GM12801 (cell line): ENCODE measurements around the gene SPARC.

ENCODE experiments used
- TF ChIP-seq, protein P1 (sequence below): IDR thresholded peaks from one replicate; pipeline ENCODE4 v1.5.1; 2011; ENCODE audit warnings: control low read depth; ENCODE audit not compliant: insufficient read length; ENCODE audit errors: extremely low read depth

The SPARC gene

DNA sequence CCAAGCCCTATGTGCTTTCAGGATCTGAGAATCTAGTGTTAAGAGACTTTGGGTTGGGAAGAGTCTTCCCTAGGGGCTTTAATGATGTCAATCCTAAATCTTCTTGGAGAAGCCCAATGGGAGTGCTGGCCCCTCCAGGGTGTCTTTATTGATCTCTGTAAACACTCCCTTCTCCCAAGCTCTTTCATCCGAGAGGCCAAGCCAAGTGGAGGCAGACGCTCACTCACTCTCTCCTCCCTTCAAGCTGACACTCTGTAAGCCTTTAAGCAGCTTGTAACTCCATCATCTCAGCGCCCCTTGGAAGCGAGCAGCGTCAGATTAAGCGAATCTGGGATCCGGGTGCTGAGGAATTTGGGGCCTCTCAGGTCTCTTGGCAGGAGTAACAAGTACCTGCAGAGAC, 37.7 kb downstream of the SPARC start:
- TF ChIP-seq, protein P1, sequence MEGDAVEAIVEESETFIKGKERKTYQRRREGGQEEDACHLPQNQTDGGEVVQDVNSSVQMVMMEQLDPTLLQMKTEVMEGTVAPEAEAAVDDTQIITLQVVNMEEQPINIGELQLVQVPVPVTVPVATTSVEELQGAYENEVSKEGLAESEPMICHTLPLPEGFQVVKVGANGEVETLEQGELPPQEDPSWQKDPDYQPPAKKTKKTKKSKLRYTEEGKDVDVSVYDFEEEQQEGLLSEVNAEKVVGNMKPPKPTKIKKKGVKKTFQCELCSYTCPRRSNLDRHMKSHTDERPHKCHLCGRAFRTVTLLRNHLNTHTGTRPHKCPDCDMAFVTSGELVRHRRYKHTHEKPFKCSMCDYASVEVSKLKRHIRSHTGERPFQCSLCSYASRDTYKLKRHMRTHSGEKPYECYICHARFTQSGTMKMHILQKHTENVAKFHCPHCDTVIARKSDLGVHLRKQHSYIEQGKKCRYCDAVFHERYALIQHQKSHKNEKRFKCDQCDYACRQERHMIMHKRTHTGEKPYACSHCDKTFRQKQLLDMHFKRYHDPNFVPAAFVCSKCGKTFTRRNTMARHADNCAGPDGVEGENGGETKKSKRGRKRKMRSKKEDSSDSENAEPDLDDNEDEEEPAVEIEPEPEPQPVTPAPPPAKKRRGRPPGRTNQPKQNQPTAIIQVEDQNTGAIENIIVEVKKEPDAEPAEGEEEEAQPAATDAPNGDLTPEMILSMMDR, result no peak

DNA sequence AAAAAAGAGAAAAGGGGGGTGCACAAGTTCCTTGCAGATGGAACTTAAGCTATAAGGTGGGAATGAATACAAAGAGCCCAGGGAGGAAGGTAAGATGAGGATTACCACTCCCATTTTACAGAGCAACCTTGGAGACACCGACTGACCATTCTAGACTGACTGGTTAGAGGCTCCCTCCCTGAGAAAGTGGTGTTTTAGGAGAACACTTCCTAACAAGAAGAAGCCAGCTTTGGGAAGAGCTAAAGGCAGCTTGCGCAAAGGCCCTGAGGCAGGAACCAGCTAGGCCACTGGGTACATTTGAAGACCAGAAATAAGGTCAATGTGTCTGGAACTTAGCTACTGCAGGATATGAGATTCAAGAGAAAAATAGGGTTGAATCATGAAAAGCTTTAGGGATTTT, 38.6 kb downstream of the SPARC start:
- TF ChIP-seq, protein P1, result no peak

DNA sequence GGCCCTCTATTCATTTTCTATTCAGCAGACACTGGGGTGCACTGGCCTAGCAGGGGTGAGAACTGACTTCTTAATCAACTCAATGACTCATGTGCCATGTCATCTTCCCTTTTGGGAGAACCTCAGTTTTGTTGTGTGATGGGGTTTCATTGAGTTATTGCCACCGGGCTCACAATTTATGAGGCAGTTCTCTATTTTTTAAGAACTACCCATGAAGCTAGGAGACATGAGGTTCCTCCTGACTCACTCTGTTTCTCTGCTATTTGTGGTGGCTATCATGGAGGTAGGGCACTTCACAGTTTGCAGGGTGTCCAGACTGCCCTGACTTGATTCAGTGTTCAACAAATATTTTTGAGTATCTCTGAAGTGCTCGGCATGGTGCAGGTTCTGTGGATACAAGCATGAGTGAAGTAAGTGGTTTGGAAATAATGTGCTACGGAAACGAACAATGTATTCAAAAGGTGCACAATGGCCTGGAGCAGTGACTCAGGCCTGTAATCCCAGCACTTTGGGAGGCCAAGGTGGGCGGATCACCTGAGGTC, 39.3 kb downstream of the SPARC start:
- TF ChIP-seq, protein P1, result no peak

DNA sequence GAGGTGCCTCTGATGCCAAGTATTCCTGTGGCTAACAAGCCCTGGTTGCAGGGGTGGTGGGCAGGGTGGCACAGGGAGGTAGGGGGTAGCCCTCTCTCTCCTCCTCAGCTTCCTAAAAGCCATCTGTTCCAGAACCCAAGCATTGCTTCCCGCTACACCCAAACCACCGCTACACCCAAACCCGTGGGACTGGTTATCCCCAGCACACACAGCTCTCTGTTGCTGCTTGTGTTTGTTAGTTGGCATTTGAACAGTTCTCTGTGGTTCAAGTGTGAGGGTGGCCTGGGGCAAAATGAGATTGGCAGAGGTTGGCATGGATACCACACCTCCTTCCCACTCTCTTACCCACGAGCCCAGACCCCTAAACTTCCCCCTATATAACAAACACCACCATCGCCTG, 40.4 kb downstream of the SPARC start:
- TF ChIP-seq, protein P1, result no peak

DNA sequence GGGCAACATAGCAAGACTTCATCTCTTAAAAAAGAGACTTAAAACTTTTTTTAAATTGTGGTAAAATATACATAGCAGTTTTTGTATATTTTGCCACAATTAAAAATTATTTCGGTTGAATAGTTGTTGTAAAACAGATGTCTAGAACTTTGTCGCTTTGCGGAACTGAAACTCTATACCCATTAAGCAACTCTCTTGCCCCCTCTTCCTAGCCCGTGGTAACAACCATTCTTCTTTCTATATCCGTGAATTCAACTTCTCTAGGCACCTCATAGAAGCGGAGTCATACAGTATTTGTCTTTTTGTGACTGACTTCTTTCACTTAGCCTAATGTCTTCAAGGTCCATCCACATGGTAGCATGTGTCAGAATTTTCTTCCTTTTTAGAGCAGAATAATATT, 43.3 kb downstream of the SPARC start:
- TF ChIP-seq, protein P1, result no peak

DNA sequence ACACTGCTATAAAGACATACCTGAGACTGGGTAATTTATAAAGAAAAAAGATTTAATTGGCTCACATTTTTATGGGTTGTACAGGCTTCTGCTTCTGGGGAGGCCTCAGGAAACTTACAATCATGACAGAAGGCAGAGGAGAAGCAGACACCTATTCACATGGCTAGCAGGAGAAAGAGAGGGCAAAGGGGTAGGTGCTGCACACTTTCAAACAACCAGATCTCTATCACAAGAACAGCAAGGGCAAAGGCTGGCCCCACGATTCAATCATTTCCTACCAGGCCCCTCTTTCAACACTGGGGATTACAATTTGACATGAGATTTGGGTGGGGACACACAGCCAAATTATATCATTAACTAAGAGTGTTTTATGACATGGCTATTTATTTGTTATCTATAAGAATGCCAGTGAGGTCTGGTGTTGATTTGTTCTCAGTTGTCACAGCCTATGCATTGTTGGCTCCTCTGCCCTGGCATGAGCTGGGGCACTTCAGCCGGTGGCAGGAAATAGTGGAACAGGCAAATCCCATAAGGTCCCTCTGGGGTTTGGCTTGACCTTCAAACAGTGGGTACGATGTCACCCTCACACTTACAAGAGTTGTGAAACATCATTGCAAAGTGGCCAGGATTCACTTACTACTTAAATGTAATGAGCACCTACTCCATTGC, 44.1 kb downstream of the SPARC start:
- TF ChIP-seq, protein P1, result no peak

DNA sequence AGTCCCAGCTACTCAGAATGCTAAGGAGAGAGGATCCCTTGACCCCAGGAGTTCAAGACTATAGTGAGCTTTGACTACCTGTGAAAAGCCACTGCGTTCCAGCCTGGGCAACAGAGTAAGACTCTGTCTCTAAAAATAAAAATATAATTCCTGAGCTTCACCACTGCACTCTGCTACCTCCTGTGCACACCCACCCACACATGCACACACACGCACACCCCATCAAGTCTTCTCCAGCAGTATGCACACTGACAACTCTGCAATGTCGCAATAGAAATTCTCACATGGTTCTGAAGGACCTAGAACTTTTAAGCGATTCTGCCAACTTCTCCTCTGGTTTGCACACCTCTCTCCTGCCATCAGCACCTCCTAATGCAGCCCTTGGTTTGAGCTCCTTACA, 48.1 kb downstream of the SPARC start:
- TF ChIP-seq, protein P1, result no peak
